Testis (tissue), 3 donors: ENCODE measurements around the gene CEP85L. TPM values are rescaled to one million over a fixed set of nuclear protein-coding genes. Genes with fewer than 3 reads are reported as not detected.
A peak's percentile ranks its signal among the peaks of the same experiment; 100 is the strongest.

Experiments used
- DNase-seq: peaks from one replicate; pipeline ENCODE4 v3.0.0-alpha.2; 2019
- H3K27ac ChIP-seq, 2 donors: fragments of 200-600 bp; sonication (generic); one replicate each; pipeline ENCODE4 v1.5.1; 2019
- H3K27me3 ChIP-seq: fragments of 200-600 bp; sonication (generic); one replicate; pipeline ENCODE4 v1.5.1; 2019
- H3K36me3 ChIP-seq: fragments of 200-600 bp; sonication (generic); one replicate; pipeline ENCODE4 v1.5.1; 2017; ENCODE audit warnings: low read depth; ENCODE audit errors: missing control alignments
- H3K4me1 ChIP-seq: fragments of 200-600 bp; sonication (generic); one replicate; pipeline ENCODE4 v1.5.1; 2019
- H3K4me3 ChIP-seq, 2 donors: fragments of 200-600 bp; sonication (generic); one replicate each; pipeline ENCODE4 v1.5.1; 2017 to 2019
- H3K9me3 ChIP-seq: fragments of 200-600 bp; sonication (generic); one replicate; pipeline ENCODE4 v1.5.1; 2017
- CTCF ChIP-seq, 3 experiments: fragments of 450-650 bp in 2 of 3; fragments of 200-600 bp in 1 of 3; sonication (generic) in 1 of 3; IDR thresholded peaks; one replicate each; pipeline ENCODE4 v1.5.1; 2016 to 2019; ENCODE audit warnings: antibody characterized with exemption in 3 of 3, mild to moderate bottlenecking in 2 of 3, moderate library complexity in 1 of 3
- POLR2A ChIP-seq: fragments of 450-650 bp; IDR thresholded peaks from one replicate; pipeline ENCODE4 v1.6.1; 2017; ENCODE audit warnings: antibody characterized with exemption, mild to moderate bottlenecking, moderate library complexity
- WGBS, 2 donors: methylation state at CpG; one replicate each; pipeline ENCODE4 v1.1.5; 2018; 5-methylcytosine and 5-hydroxymethylcytosine counted together
- intact Hi-C: fragments of 100-400 bp; cut with DNase I; formaldehyde crosslinking; loops from one replicate; pipeline ENCODE4 v1.15.1; 2023; ENCODE audit warnings: low total_unique reads
- polyA plus RNA-seq: library from polyadenylated mRNA; stranded (reverse); fragments of 350-450 nt; fragmentation: Illumina TruSeq; extraction: RNeasy Lipid Tissue Mini Kit (QIAGEN cat#74804); gene quantifications from one replicate; pipeline ENCODE4 v1.2.3, GENCODE V29; 2014; ENCODE audit warnings: low read depth, low replicate concordance; ENCODE audit not compliant: insufficient read depth
- total RNA-seq, 2 donors: library from RNA; depleted of rRNA; stranded (reverse); fragments of >200 nt; gene quantifications; one replicate each; pipeline ENCODE4 v1.2.3, GENCODE V29; 2016

The CEP85L gene
- total and polyA plus RNA-seq, 3 donors from 2014 or later, result 63.7 to 80.7 (median 78.8) TPM

- TF ChIP-seq POLR2A (no peak), CTCF (IDR thresholded peaks at IDR 0.05) (no peak)
- DNase-seq, result no peak
- 56 to 88% methylated on average over 4 of the region's 4 CpGs for WGBS, 2 donors
- intact Hi-C loops, result no loop called here
- H3K9me3 ChIP-seq, result no peaks in the 10 kb centered on the region
- H3K36me3 ChIP-seq, result no peaks in the 10 kb centered on the region
- H3K4me3 ChIP-seq, result no peak overlapping the region
- no peaks in the 10 kb centered on the region for H3K27me3 ChIP-seq
- no peaks in the 10 kb centered on the region for H3K4me1 ChIP-seq
- H3K27ac ChIP-seq, result no peak overlapping the region
Observed at GRCh38 chr6:118525913-118526780, 125.2 kb downstream of the CEP85L start.

- DNase-seq, result no peak
- intact Hi-C loops, result no loop called here
- Histone ChIP-seq H3K36me3 (no peaks in the 10 kb centered on the region), H3K9me3 (no peaks in the 10 kb centered on the region), H3K27ac (no peak overlapping the region), H3K27me3 (no peaks in the 10 kb centered on the region), H3K4me3 (no peak overlapping the region), H3K4me1 (no peaks in the 10 kb centered on the region)
- TF ChIP-seq CTCF (IDR thresholded peaks at IDR 0.05) (no peak), POLR2A (no peak)
- WGBS, 2 donors, result 67 to 79% methylated on average over 2 of the region's 2 CpGs
Observed at GRCh38 chr6:118524686-118525085, 126.7 kb downstream of the CEP85L start.

- no peak overlapping the region for H3K27ac ChIP-seq
- no peak overlapping the region for H3K4me3 ChIP-seq
- H3K4me1 ChIP-seq, result no peaks in the 10 kb centered on the region
- intact Hi-C loops, result no loop called here
- H3K27me3 ChIP-seq, result no peaks in the 10 kb centered on the region
- DNase-seq, result no peak
- H3K9me3 ChIP-seq, result no peaks in the 10 kb centered on the region
- WGBS, 2 donors, result 75 to 86% methylated on average over 5 of the region's 5 CpGs
- TF ChIP-seq POLR2A, result no peak
- no peak for TF ChIP-seq CTCF (IDR thresholded peaks at IDR 0.05)
- H3K36me3 ChIP-seq, result no peaks in the 10 kb centered on the region
Observed at GRCh38 chr6:118523216-118523615, 128.2 kb downstream of the CEP85L start.

GRCh38 chr6:118522422-118522821 is 129.0 kb downstream of the CEP85L start:
- Histone ChIP-seq H3K36me3 (no peaks in the 10 kb centered on the region), H3K4me3 (no peak overlapping the region), H3K4me1 (no peaks in the 10 kb centered on the region), H3K27me3 (no peaks in the 10 kb centered on the region), H3K27ac (no peak overlapping the region), H3K9me3 (no peaks in the 10 kb centered on the region)
- no peak for TF ChIP-seq CTCF (IDR thresholded peaks at IDR 0.05)
- TF ChIP-seq POLR2A, result no peak
- WGBS, 2 donors, result 90 to 96% methylated on average over 4 of the region's 4 CpGs
- intact Hi-C loops, result no loop called here
- no peak for DNase-seq

- Histone ChIP-seq H3K4me3 (no peak overlapping the region), H3K27ac (no peak overlapping the region), H3K4me1 (peaks cover 3% of the 10 kb centered on the region), H3K9me3 (no peaks in the 10 kb centered on the region), H3K27me3 (no peaks in the 10 kb centered on the region), H3K36me3 (no peaks in the 10 kb centered on the region)
- intact Hi-C loops, result no loop called here
- TF ChIP-seq POLR2A (no peak), CTCF (IDR thresholded peaks at IDR 0.05) (no peak)
- WGBS, 2 donors, result 53 to 77% methylated on average over 3 of the region's 3 CpGs
- DNase-seq, result peak; percentile 53
Observed at GRCh38 chr6:118514689-118515088, 136.7 kb downstream of the CEP85L start.
